Stomach (tissue), 9 donors: ENCODE results near the gene FGD3. TPM values are rescaled to one million over a fixed set of nuclear protein-coding genes. Genes with fewer than 3 reads are reported as not detected.

Experiments used
- DNase-seq, 2 donors: peaks; one replicate each; pipeline versions ENCODE4 v3.0.0 to v3.0.0-alpha.2; 2013 to 2019
- H3K27ac ChIP-seq, 5 donors: fragments of 200-600 bp in 4 of 5; sonication (generic) in 4 of 5; one replicate each; pipeline ENCODE4 v1.5.1; 2013 to 2019; ENCODE audit warnings: mild to moderate bottlenecking in 1 of 5, moderate library complexity in 1 of 5
- H3K27me3 ChIP-seq, 3 donors: fragments of 200-600 bp; sonication (generic); one replicate each; pipeline ENCODE4 v1.5.1; 2017 to 2019; ENCODE audit warnings: mixed run types in 1 of 3
- H3K36me3 ChIP-seq, 4 donors: fragments of 200-600 bp; sonication (generic); 1 replicate in 3 of 4; 2 replicates in 1 of 4; pipeline ENCODE4 v1.5.1; 2016 to 2019
- H3K4me1 ChIP-seq, 4 donors: fragments of 200-600 bp; sonication (generic); one replicate each; pipeline ENCODE4 v1.5.1; 2016 to 2019
- H3K4me3 ChIP-seq, 4 donors: fragments of 200-600 bp; sonication (generic) in 3 of 4; one replicate each; pipeline ENCODE4 v1.5.1; 2016 to 2019; ENCODE audit warnings: mild to moderate bottlenecking in 1 of 4
- H3K9me3 ChIP-seq, 4 donors: fragments of 200-600 bp; sonication (generic); one replicate each; pipeline ENCODE4 v1.5.1; 2016 to 2019
- CTCF ChIP-seq, 7 experiments: fragments of 450-650 bp in 4 of 7; fragments of 200-600 bp in 3 of 7; sonication (generic) in 3 of 7; IDR thresholded peaks; one replicate each; pipeline ENCODE4 v1.5.1; 2016 to 2019; ENCODE audit warnings: antibody characterized with exemption in 7 of 7, control low read depth in 2 of 7, mild to moderate bottlenecking in 1 of 7
- EP300 ChIP-seq: sonication (generic); formaldehyde crosslinking; IDR thresholded peaks from one replicate; pipeline ENCODE4 v1.6.1; 2017; ENCODE audit warnings: antibody characterized with exemption
- POLR2A ChIP-seq, 4 donors: fragments of 450-650 bp; IDR thresholded peaks; one replicate each; pipeline ENCODE4 v1.6.1; 2016; ENCODE audit warnings: antibody characterized with exemption in 4 of 4, control low read depth in 2 of 4, mild to moderate bottlenecking in 1 of 4, moderate library complexity in 1 of 4
- POLR2AphosphoS5 ChIP-seq, 3 donors: sonication (generic); formaldehyde crosslinking; IDR thresholded peaks; one replicate each; pipeline ENCODE4 v1.6.1; 2016; ENCODE audit warnings: antibody characterized with exemption in 3 of 3
- WGBS, 5 donors: extraction: QIAGEN DNeasy Blood & Tissue Kit in 3 of 5; methylation state at CpG; one replicate each; pipeline versions ENCODE4 v1.1.5 to v1.1.7; 2013 to 2018; 5-methylcytosine and 5-hydroxymethylcytosine counted together
- intact Hi-C: fragments of 100-400 bp; cut with DNase I; formaldehyde crosslinking; loops from one replicate; pipeline ENCODE4 v1.15.1; 2023; ENCODE audit warnings: low total_unique reads
- polyA plus RNA-seq, 3 donors: library from polyadenylated mRNA; stranded (reverse); fragments of 200-250 nt; gene quantifications; one replicate each; pipeline ENCODE4 v1.2.3, GENCODE V29; 2013
- total RNA-seq, 5 donors: library from RNA; depleted of rRNA; stranded (reverse); fragments of >200 nt; gene quantifications; one replicate each; pipeline versions ENCODE4 v1.1.0 to v1.2.3, GENCODE V29; 2014 to 2016
- donor health status: healthy with polysubstance abuse.
- donor health status: Bipolar disorder and iron deficiency.
- donor health status: healthy.

FGD3 gene
- total and polyA plus RNA-seq, 8 donors, result 1.7 to 8.8 (median 2.4) TPM

GRCh38 chr9:93064392-93065134, 117.2 kb downstream of the FGD3 start:
- no peaks in the 10 kb centered on the region for H3K27me3 ChIP-seq
- H3K4me1 ChIP-seq, result peaks cover 25 to 50% (median 31%) of the 10 kb centered on the region in 4 donors
- peak overlapping the region in 3 of 5 donors; percentile 40 to 44 (median 42) for H3K27ac ChIP-seq
- DNase-seq, result peak; percentile 57 to 82
- 66 to 80% (median 72%) methylated on average over 11 to 12 of the region's 12 CpGs for WGBS, 5 donors
- H3K9me3 ChIP-seq, result no peaks in the 10 kb centered on the region
- intact Hi-C loops, result no loop called here
- no peak for TF ChIP-seq EP300
- TF ChIP-seq POLR2AphosphoS5 (IDR thresholded peaks at IDR 0.05), result peak in 1 of 3 donors; percentile 40
- no peaks in the 10 kb centered on the region for H3K36me3 ChIP-seq
- H3K4me3 ChIP-seq, result no peak overlapping the region

GRCh38 chr9:93065135-93065720, 117.9 kb downstream of the FGD3 start:
- Histone ChIP-seq H3K4me3 (no peak overlapping the region), H3K27me3 (no peaks in the 10 kb centered on the region), H3K9me3 (no peaks in the 10 kb centered on the region), H3K4me1 (peaks cover 18 to 44% (median 24%) of the 10 kb centered on the region in 4 donors), H3K36me3 (no peaks in the 10 kb centered on the region), H3K27ac (peak overlapping the region in 1 of 5 donors; percentile 21)
- no peak for TF ChIP-seq EP300
- no peak for TF ChIP-seq POLR2A (IDR thresholded peaks at IDR 0.05)
- no peak for TF ChIP-seq POLR2AphosphoS5 (IDR thresholded peaks at IDR 0.05)
- 69 to 83% (median 81%) methylated on average over 15 of the region's 15 CpGs for WGBS, 5 donors
- no peak for DNase-seq
- intact Hi-C loops, result no loop called here

GRCh38 chr9:93066978-93067603, 119.8 kb downstream of the FGD3 start:
- DNase-seq, result no peak
- no peak for TF ChIP-seq EP300
- no peak for TF ChIP-seq POLR2AphosphoS5 (IDR thresholded peaks at IDR 0.05)
- no peak for TF ChIP-seq CTCF (IDR thresholded peaks at IDR 0.05)
- no peak for TF ChIP-seq POLR2A (IDR thresholded peaks at IDR 0.05)
- H3K4me1 ChIP-seq, result peaks cover 2 to 35% (median 13%) of the 10 kb centered on the region in 4 donors
- no peak overlapping the region for H3K4me3 ChIP-seq
- intact Hi-C loops, result no loop called here
- no peak overlapping the region for H3K27ac ChIP-seq
- no peaks in the 10 kb centered on the region for H3K9me3 ChIP-seq
- H3K36me3 ChIP-seq, result no peaks in the 10 kb centered on the region
- WGBS, 5 donors, result 85 to 92% (median 86%) methylated on average over 3 of the region's 3 CpGs
- no peaks in the 10 kb centered on the region for H3K27me3 ChIP-seq

GRCh38 chr9:93068956-93069355, 121.6 kb downstream of the FGD3 start:
- intact Hi-C loops, result no loop called here
- no peak overlapping the region for H3K4me3 ChIP-seq
- H3K27me3 ChIP-seq, result no peaks in the 10 kb centered on the region
- no peak overlapping the region for H3K27ac ChIP-seq
- TF ChIP-seq POLR2AphosphoS5 (IDR thresholded peaks at IDR 0.05) (no peak), POLR2A (IDR thresholded peaks at IDR 0.05) (no peak), CTCF (IDR thresholded peaks at IDR 0.05) (no peak), EP300 (no peak)
- H3K9me3 ChIP-seq, result no peaks in the 10 kb centered on the region
- H3K4me1 ChIP-seq, result peaks cover 10 to 35% (median 15%) of the 10 kb centered on the region in 4 donors
- no peak for DNase-seq
- no peaks in the 10 kb centered on the region for H3K36me3 ChIP-seq
- 90 to 98% (median 95%) methylated on average over 4 of the region's 4 CpGs for WGBS, 5 donors

- H3K4me3 ChIP-seq, result no peak overlapping the region
- H3K36me3 ChIP-seq, result no peaks in the 10 kb centered on the region
- whole genome bisulfite sequencing, 5 donors, result 61 to 74% (median 64%) methylated on average over 7 of the region's 7 CpGs
- no peaks in the 10 kb centered on the region for H3K9me3 ChIP-seq
- intact Hi-C loops, result no loop called here
- no peaks in the 10 kb centered on the region for H3K27me3 ChIP-seq
- peak in 1 of 2 donors; percentile 48 for DNase-seq
- H3K27ac ChIP-seq, result peak overlapping the region in 1 of 5 donors; percentile 50
- H3K4me1 ChIP-seq, result peaks cover 10 to 25% (median 15%) of the 10 kb centered on the region in 4 donors
- TF ChIP-seq POLR2A (IDR thresholded peaks at IDR 0.05) (no peak), EP300 (no peak), POLR2AphosphoS5 (IDR thresholded peaks at IDR 0.05) (no peak), CTCF (IDR thresholded peaks at IDR 0.05) (no peak)
Measured at GRCh38 chr9:93071464-93071863, 124.1 kb downstream of the FGD3 start.
